ENCODE data around the gene FAF1. TPM values are rescaled to one million over a fixed set of nuclear protein-coding genes. Genes with fewer than 3 reads are reported as not detected.
"Not testable (repeated sequence)": the region's sequence is repeated elsewhere in the genome, so short reads cannot be mapped to it uniquely, and the experiment has no call there.

Gene FAF1
- total RNA-seq, 1 donor from 2014 or later: 54.3 TPM

DNA sequence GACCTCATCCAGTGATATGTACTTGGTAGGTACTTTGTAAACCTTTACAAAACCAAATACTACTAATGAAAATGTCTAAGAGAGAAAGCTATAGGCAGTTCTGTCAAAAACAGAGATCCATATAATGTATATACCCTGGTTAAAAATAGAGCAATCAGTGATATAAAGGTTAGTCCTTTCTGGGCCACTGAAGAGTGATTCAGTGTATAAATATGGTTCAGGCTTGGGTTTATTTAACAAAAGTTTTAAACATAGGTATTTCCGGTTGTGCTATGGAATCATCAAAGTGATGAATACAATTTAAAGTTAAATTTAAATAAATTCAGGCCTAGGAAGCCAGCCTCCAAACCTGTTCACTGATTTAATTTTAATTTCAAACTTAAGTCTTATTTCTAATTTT is 428.5 kb downstream of the FAF1 start:
- peaks cover 2% of the 10 kb centered on the region for H3K27me3 Mint-ChIP-seq (ENCODE audit: unreplicated experiment)
- no peaks in the 10 kb centered on the region for H3K9me3 Mint-ChIP-seq (ENCODE audit: unreplicated experiment)
- no peak for DNase-seq (ENCODE audit: low spot score)
- TF ChIP-seq, protein P1, sequence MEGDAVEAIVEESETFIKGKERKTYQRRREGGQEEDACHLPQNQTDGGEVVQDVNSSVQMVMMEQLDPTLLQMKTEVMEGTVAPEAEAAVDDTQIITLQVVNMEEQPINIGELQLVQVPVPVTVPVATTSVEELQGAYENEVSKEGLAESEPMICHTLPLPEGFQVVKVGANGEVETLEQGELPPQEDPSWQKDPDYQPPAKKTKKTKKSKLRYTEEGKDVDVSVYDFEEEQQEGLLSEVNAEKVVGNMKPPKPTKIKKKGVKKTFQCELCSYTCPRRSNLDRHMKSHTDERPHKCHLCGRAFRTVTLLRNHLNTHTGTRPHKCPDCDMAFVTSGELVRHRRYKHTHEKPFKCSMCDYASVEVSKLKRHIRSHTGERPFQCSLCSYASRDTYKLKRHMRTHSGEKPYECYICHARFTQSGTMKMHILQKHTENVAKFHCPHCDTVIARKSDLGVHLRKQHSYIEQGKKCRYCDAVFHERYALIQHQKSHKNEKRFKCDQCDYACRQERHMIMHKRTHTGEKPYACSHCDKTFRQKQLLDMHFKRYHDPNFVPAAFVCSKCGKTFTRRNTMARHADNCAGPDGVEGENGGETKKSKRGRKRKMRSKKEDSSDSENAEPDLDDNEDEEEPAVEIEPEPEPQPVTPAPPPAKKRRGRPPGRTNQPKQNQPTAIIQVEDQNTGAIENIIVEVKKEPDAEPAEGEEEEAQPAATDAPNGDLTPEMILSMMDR (IDR thresholded peaks at IDR 0.05; ENCODE audit: unreplicated experiment): no peak
- peaks cover 14% of the 10 kb centered on the region for H3K4me1 Mint-ChIP-seq (ENCODE audit: unreplicated experiment)
- H3K27ac Mint-ChIP-seq (ENCODE audit: unreplicated experiment): no peak overlapping the region
- no peaks in the 10 kb centered on the region for H3K36me3 Mint-ChIP-seq (ENCODE audit: low read depth, unreplicated experiment)
- no peak overlapping the region for H3K4me3 Mint-ChIP-seq (ENCODE audit: unreplicated experiment)

DNA sequence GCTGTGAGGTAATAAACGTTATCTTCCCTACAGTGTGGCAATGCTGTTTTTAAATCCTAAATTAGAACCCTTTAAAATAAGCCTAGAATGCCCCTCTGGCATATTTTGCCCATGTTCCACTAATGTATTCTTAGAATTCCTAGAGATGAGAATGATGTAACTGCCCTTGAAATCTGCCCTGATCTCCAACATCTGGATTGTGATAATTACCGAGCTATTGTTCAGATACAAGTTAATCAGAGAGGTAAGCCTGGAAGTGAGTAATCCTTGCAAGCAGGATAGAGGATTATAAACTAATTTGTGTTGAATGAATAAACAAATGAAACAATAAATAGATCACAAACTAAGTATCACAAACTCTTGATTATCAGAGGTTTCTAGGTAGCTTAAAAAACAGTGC is 429.0 kb downstream of the FAF1 start:
- no peak for DNase-seq (ENCODE audit: low spot score)
- Mint-ChIP-seq H3K27ac (ENCODE audit: unreplicated experiment) (peak overlapping the region; percentile 76), H3K4me3 (ENCODE audit: unreplicated experiment) (no peak overlapping the region), H3K4me1 (ENCODE audit: unreplicated experiment) (peaks cover 14% of the 10 kb centered on the region), H3K36me3 (ENCODE audit: low read depth, unreplicated experiment) (no peaks in the 10 kb centered on the region), H3K27me3 (ENCODE audit: unreplicated experiment) (peaks cover 2% of the 10 kb centered on the region), H3K9me3 (ENCODE audit: unreplicated experiment) (no peaks in the 10 kb centered on the region)
- TF ChIP-seq, protein P1 (IDR thresholded peaks at IDR 0.05; ENCODE audit: unreplicated experiment): no peak

DNA sequence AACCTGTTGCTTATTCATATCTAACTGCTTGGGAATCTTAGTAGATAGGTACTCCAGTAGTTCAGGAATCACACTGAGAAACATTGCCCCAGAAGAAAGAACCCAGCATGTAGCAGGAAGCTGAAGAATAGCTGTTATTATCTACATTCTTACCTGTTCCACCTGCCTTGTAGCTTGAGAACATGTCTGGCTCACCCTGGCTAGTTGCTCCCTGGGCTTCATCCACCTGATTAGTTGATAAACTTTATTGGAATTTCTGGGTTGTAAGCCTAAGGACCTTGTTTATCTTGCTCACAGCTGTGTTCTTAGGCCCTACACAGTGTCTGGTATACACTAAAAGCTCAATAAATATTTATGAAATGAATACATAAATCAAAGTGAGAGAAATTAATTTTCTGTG is 430.6 kb downstream of the FAF1 start:
- no peaks in the 10 kb centered on the region for H3K9me3 Mint-ChIP-seq (ENCODE audit: unreplicated experiment)
- no peak overlapping the region for H3K27ac Mint-ChIP-seq (ENCODE audit: unreplicated experiment)
- H3K27me3 Mint-ChIP-seq (ENCODE audit: unreplicated experiment): peaks cover 2% of the 10 kb centered on the region
- peaks cover 14% of the 10 kb centered on the region for H3K4me1 Mint-ChIP-seq (ENCODE audit: unreplicated experiment)
- no peak for DNase-seq (ENCODE audit: low spot score)
- TF ChIP-seq, protein P1 (IDR thresholded peaks at IDR 0.05; ENCODE audit: unreplicated experiment): no peak
- H3K4me3 Mint-ChIP-seq (ENCODE audit: unreplicated experiment): no peak overlapping the region
- no peaks in the 10 kb centered on the region for H3K36me3 Mint-ChIP-seq (ENCODE audit: low read depth, unreplicated experiment)

DNA sequence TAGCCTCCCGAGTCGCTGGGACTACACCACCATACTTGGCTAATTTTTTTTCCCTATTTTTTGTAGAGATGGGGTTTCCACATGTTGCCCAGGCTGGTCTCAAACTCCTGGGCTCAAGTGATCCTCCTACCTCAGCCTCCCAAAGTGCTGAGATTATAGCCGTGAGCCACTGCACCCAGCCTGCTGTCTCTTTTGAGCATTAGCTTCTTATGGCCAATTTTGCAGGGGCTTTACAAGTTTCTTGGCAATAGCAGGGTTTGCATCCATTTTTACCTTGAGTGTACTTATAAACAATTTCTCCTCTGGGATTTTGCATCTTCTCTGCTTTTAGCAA is 432.1 kb downstream of the FAF1 start:
- H3K36me3 Mint-ChIP-seq (ENCODE audit: low read depth, unreplicated experiment); H3K4me3 Mint-ChIP-seq (ENCODE audit: unreplicated experiment); H3K27ac Mint-ChIP-seq (ENCODE audit: unreplicated experiment); H3K9me3 Mint-ChIP-seq (ENCODE audit: unreplicated experiment); DNase-seq (ENCODE audit: low spot score); H3K27me3 Mint-ChIP-seq (ENCODE audit: unreplicated experiment): not testable (repeated sequence)
- peaks cover 14% of the 10 kb centered on the region for H3K4me1 Mint-ChIP-seq (ENCODE audit: unreplicated experiment)

DNA sequence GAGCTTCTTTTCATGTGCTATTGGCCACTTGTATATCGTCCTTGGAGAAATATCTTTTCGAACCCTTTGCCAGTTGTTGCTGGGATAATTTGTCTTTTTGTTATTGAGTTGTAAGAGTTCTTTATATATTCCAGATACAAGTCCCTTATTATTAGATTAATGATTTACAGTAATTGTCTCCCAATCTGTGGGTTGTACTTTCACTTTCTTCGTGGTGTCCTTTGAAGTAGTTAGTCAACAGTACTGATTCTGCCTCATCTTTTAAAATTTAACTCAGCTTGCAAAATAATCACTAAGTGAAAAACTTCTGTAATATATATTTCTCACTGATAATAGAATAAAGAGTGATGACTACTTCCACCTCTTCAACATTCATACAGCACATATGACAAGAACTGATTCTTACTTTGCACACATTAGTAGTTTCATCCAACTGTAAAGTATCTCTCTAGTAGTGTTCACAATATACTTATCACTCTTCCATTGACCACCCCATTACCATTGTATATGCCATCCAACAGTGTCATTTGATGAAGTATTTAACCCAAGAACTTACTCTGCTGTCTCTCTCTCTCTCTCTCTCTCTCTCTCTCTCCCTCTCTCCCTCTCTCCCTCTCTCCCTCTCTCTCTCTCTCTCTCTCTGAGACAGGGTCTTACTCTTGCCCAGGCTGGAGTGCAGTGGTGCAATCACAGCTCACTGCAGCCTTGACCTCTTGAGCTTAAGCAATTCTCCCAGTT is 432.6 kb downstream of the FAF1 start:
- Mint-ChIP-seq H3K9me3 (ENCODE audit: unreplicated experiment) (no peaks in the 10 kb centered on the region), H3K4me3 (ENCODE audit: unreplicated experiment) (no peak overlapping the region), H3K4me1 (ENCODE audit: unreplicated experiment) (peaks cover 14% of the 10 kb centered on the region), H3K27ac (ENCODE audit: unreplicated experiment) (no peak overlapping the region), H3K27me3 (ENCODE audit: unreplicated experiment) (no peaks in the 10 kb centered on the region), H3K36me3 (ENCODE audit: low read depth, unreplicated experiment) (no peaks in the 10 kb centered on the region)
- no peak for DNase-seq (ENCODE audit: low spot score)
- TF ChIP-seq, protein P1 (IDR thresholded peaks at IDR 0.05; ENCODE audit: unreplicated experiment): no peak

Measured in endothelial cell (in vitro differentiated cells).